CD4-positive, CD25-positive, alpha-beta regulatory T cell (primary cell): ENCODE measurements around the gene PNMA6E. TPM values are rescaled to one million over a fixed set of nuclear protein-coding genes. Genes with fewer than 3 reads are reported as not detected.

Source experiments
- ATAC-seq, 2 donors: fragments of 150-1000 bp; cut with Tn5 transposase; one replicate each; pipeline ENCODE4 v1.10.0; 2021; ENCODE audit warnings: low read depth in 2 of 2, moderate number of reproducible peaks in 2 of 2, moderate library complexity in 1 of 2
- DNase-seq, 3 donors: peaks; one replicate each; pipeline versions ENCODE4 v3.0.0 to v3.0.0-alpha.2; 2012 to 2022; ENCODE audit warnings: mixed read lengths in 1 of 3
- H3K27ac ChIP-seq: one replicate; pipeline ENCODE4 v1.7.0; 2013; ENCODE audit warnings: mild to moderate bottlenecking, low read length; ENCODE audit not compliant: insufficient read depth, poor library complexity, severe bottlenecking
- H3K27me3 ChIP-seq: one replicate; pipeline ENCODE4 v1.7.0; 2013; ENCODE audit warnings: low read length; ENCODE audit not compliant: control insufficient read depth, insufficient read depth
- H3K36me3 ChIP-seq: one replicate; pipeline ENCODE4 v1.7.0; 2013; ENCODE audit warnings: mild to moderate bottlenecking, low read length, moderate library complexity; ENCODE audit not compliant: control insufficient read depth, insufficient read depth
- H3K4me1 ChIP-seq: 2 replicates; pipeline ENCODE4 v1.7.0; 2013; ENCODE audit warnings: mild to moderate bottlenecking, low read length; ENCODE audit not compliant: insufficient read depth, control insufficient read depth, poor library complexity, severe bottlenecking
- H3K4me3 ChIP-seq: one replicate; pipeline ENCODE4 v1.7.0; 2013; ENCODE audit warnings: low read depth, mild to moderate bottlenecking, low read length, moderate library complexity
- H3K9me3 ChIP-seq, 2 experiments: 1 replicate in 1 of 2; 2 replicates in 1 of 2; pipeline ENCODE4 v1.7.0; 2013; ENCODE audit warnings: low read length in 2 of 2, mild to moderate bottlenecking in 1 of 2, moderate library complexity in 1 of 2; ENCODE audit not compliant: control insufficient read depth in 2 of 2
- H3K27ac Mint-ChIP-seq, 3 donors: one replicate each; pipeline ENCODE4 v1.8.0; 2020 to 2022; ENCODE audit warnings: mild to moderate bottlenecking in 3 of 3, mixed read lengths in 3 of 3, moderate library complexity in 2 of 3
- H3K27me3 Mint-ChIP-seq: one replicate; pipeline ENCODE4 v1.8.0; 2022; ENCODE audit warnings: mild to moderate bottlenecking, mixed read lengths
- H3K36me3 Mint-ChIP-seq: one replicate; pipeline ENCODE4 v1.8.0; 2020; ENCODE audit warnings: mixed read lengths
- H3K4me1 Mint-ChIP-seq, 4 donors: one replicate each; pipeline ENCODE4 v1.8.0; 2020 to 2022; ENCODE audit warnings: mixed read lengths in 4 of 4, mild to moderate bottlenecking in 1 of 4
- H3K4me3 Mint-ChIP-seq, 4 donors: one replicate each; pipeline ENCODE4 v1.8.0; 2020 to 2022; ENCODE audit warnings: mild to moderate bottlenecking in 4 of 4, mixed read lengths in 4 of 4, moderate library complexity in 3 of 4
- H3K9me3 Mint-ChIP-seq, 7 donors: one replicate each; pipeline ENCODE4 v1.8.0; 2020 to 2022; ENCODE audit warnings: mixed read lengths in 7 of 7, mild to moderate bottlenecking in 3 of 7, moderate library complexity in 2 of 7
- polyA plus RNA-seq, 4 donors: library from polyadenylated mRNA; unstranded; fragments of 300-500 nt; fragmentation: Illumina TruSeq; gene quantifications; one replicate each; pipeline ENCODE4 v1.2.3, GENCODE V29; 2021
- total RNA-seq: library from RNA; stranded (reverse); gene quantifications from one replicate; pipeline ENCODE4 v1.2.3, GENCODE V29; 2022

Gene PNMA6E
- total and polyA plus RNA-seq, 5 donors from 2014 or later = not detected

DNA sequence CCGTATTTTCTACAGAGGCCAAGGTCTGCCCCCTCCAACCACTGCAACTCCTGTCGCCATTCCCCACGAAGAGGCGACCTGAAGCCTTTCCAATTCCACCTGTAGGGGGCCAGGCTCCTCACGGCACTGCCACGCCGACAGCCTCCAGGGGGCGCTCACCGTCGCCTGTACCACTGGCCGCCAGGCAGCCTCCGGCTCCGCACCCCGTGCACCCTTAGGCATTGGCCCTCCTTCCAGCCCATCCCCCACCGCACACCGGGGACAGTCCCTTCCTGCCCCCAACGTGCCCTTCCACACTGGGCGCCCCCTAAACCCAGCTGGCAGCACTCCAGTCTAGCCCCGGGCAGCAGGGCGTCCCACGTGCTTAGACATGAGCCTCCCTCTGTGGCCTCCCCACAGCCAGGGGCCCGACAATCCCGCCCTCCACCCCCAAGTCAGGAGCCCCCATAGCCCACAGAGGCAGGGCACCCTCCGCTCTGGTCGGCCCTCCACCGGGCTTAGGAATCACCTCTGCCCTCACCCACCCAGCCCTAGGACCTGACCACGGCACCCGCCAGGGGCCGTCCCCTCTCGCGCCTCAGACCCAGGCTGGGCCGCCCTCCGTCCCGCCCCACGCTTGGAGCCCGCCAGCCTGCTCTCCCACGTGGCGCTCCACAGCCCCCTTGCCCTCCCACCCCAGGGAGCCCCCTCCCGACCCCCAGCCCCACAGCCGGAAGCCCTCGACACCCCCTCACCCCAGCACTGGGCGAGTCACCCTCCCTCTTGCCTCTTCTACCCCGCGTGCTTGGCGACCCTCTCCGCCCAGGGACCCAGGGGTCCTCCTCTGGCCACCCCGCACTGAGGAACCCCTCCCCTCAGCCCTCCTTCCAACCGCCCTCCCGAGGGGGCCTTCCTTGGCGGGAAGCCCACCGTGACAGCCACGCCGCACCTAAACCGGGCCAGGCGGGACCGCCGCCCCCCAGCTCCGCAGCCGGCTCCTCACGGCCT lies 711 bp downstream of the PNMA6E start:
- no peak overlapping the region for H3K27ac ChIP-seq
- no peaks in the 10 kb centered on the region for H3K4me1 ChIP-seq
- Mint-ChIP-seq H3K9me3 (peaks cover 0 to 2% (median 0%) of the 10 kb centered on the region in 7 donors), H3K4me3 (no peak overlapping the region), H3K27me3 (peaks cover 5% of the 10 kb centered on the region), H3K4me1 (peaks cover 0 to 6% (median 0%) of the 10 kb centered on the region in 4 donors), H3K27ac (no peak overlapping the region), H3K36me3 (no peaks in the 10 kb centered on the region)
- no peaks in the 10 kb centered on the region for H3K27me3 ChIP-seq
- no peaks in the 10 kb centered on the region for H3K36me3 ChIP-seq
- no peaks in the 10 kb centered on the region for H3K9me3 ChIP-seq
- ATAC-seq (peak; percentile 46 to 60), DNase-seq (peak in 2 of 3 donors; percentile 20 to 55)
- H3K4me3 ChIP-seq = no peak overlapping the region

DNA sequence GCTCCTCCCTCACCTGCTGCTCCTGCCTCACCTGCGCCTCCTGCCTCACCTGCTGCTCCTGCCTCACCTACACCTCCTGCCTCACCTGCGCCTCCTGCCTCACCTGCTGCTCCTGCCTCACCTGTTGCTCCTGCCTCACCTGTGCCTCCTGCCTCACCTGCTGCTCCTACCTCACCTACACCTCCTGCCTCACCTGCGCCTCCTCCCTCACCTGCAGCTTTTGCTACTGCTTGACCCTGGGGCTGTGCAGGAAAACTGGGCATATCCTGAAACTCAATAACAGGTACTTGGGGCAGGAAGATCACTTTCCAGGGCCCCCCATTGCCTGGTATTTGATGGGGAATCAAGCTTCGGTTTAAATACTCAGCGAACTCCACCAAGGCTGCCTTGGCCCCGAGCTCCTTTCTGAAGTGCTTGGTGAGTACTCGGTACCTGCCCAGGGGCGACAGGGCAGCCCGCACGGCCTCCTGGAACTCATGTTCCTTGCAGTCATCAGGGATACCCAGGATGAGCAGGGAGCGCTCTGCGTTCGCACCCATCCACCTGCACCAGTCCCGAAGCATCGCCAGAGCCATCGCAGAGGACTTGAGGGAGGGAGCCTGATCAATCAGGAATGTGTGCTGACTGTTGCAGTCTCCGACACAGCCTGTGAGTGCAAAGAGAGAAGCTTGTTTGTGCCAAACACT lies 2.7 kb downstream of the PNMA6E start:
- no peak for ATAC-seq

DNA sequence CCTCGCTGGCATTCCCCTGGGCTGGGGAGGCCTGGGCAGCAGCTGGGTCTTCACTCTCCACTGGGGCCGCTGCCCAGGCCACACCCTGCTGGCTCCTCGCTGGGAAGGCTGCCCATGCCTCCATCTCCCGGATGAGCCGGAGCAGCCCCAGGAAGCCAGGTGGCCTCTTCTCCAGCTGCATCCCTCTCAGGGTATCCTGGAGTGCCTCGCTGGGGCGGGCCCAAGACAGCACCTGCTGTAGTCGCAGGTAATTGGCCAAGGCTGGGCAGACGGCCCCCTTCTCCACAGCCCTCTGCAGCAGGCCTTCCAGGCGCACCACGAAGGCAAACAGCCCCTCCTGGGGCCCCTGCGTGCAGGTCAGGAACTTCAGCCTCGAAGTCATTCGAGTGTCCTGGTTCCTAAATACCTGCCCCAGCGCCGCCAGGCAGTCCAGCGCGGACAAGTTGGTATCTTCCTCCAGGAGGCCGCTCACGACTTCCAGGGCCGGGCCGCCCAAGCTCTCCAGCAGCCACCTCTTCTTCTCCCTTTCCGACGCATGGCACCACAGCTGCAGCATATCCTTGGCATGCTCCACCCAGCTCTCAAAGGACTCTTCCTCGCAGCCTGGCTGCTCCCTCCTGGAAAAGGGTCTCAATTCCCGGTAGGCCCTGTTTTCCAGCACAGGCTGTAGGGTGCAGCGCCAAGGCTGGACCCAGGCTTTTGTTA lies 3.7 kb downstream of the PNMA6E start:
- H3K36me3 Mint-ChIP-seq = no peaks in the 10 kb centered on the region
- peaks cover 5% of the 10 kb centered on the region for H3K27me3 Mint-ChIP-seq
- H3K9me3 Mint-ChIP-seq = peaks cover 0 to 2% (median 0%) of the 10 kb centered on the region in 7 donors
- H3K4me1 Mint-ChIP-seq = peaks cover 0 to 7% (median 0%) of the 10 kb centered on the region in 4 donors
- H3K36me3 ChIP-seq = no peaks in the 10 kb centered on the region
- H3K4me1 ChIP-seq = no peaks in the 10 kb centered on the region
- H3K4me3 Mint-ChIP-seq = no peak overlapping the region
- no peaks in the 10 kb centered on the region for H3K9me3 ChIP-seq
- no peaks in the 10 kb centered on the region for H3K27me3 ChIP-seq
- ATAC-seq (no peak), DNase-seq (no peak)
- H3K27ac ChIP-seq = no peak overlapping the region
- no peak overlapping the region for H3K4me3 ChIP-seq
- no peak overlapping the region for H3K27ac Mint-ChIP-seq

More for the DNA sequence above, 2.7 kb downstream of the PNMA6E start:
- Mint-ChIP-seq H3K9me3 (peaks cover 0 to 2% (median 0%) of the 10 kb centered on the region in 7 donors), H3K36me3 (no peaks in the 10 kb centered on the region), H3K4me1 (peaks cover 0 to 7% (median 0%) of the 10 kb centered on the region in 4 donors), H3K27me3 (peaks cover 5% of the 10 kb centered on the region), H3K27ac (no peak overlapping the region), H3K4me3 (no peak overlapping the region)
- no peak for DNase-seq
- no peaks in the 10 kb centered on the region for H3K9me3 ChIP-seq
- no peaks in the 10 kb centered on the region for H3K27me3 ChIP-seq
- H3K36me3 ChIP-seq = no peaks in the 10 kb centered on the region
- H3K4me3 ChIP-seq = no peak overlapping the region
- H3K27ac ChIP-seq = no peak overlapping the region
- H3K4me1 ChIP-seq = no peaks in the 10 kb centered on the region

DNA sequence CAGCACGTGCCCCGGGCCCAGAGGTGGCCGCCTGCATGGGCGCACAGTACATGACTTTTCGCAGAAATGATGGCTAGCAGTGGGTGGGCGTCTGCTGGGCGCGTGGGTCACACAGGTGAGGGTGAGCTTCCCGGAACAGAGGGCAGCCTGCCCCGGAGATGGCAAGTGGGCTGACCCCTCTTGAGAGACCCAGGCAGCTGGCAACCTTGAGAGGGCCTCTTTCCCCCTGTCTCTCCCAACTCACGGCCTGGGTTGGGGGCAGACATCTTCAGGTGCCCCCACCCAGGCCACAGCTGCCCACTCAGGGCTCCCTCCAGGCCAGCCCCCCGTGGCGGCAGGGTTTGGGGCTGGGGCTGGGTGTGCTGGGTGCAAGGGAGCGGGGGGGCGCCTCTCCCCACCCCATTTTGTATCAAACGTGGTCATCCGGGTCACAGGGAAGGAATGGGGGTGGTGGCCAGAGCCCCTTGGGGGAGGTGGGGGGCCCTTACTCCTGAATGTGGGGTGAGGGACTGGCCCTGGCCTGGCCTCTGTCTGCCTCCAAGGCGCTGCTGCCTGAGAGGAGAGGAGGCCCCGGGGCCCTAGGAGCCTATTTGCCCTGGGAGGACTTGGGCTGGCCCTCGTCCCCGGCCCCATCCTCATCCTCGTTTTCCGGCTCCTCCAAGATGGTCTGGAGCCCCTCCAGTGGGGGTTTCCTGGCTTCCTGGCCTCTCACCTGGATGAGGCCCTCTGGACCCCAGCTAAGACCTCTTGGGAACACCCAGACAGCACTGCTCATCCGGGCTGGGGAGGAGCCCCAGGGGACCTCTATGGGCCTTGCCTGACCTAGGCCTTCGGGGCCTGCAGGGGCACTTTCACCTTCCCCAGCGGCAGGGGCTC lies 4.6 kb downstream of the PNMA6E start:
- Histone ChIP-seq H3K27me3 (no peaks in the 10 kb centered on the region), H3K4me1 (no peaks in the 10 kb centered on the region), H3K4me3 (no peak overlapping the region), H3K9me3 (no peaks in the 10 kb centered on the region), H3K27ac (no peak overlapping the region), H3K36me3 (no peaks in the 10 kb centered on the region)
- DNase-seq (no peak), ATAC-seq (no peak)
- Mint-ChIP-seq H3K4me3 (no peak overlapping the region), H3K9me3 (peaks cover 0 to 2% (median 0%) of the 10 kb centered on the region in 7 donors), H3K27me3 (no peaks in the 10 kb centered on the region), H3K36me3 (no peaks in the 10 kb centered on the region), H3K4me1 (peaks cover 0 to 7% (median 0%) of the 10 kb centered on the region in 4 donors), H3K27ac (no peak overlapping the region)

DNA sequence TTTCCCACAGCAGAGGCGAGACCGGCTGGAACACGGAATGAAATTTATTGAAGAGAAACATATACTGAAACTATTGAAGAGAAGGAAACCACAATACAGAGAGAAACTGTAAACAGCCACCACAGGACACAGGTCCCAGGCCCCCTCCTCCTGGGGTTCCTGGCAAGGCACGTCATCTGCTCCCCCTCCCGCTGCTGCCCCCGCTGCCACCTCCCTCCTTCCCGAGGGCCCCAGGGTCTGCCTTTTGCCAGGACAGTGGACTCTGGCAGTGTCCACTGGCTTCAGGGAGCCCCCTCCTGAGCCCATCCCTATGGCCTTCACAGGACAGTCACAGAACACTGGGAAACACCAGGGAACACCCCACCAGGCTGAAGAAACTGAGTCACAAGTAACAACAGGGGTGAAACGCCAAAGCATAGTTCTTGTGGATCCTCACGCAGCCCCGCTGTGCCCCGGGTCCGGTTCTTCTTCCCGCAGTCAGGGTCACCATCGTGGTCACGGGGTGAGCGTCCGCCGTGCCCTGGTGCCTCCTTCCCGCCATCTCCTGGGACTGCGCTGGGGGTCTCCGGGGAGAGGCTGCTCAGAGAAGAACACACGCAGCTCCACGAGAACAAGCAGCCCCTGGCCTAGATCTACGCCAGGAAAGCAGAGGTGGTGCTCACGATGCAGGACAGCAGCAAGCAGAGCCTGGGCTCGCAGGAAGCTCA lies 5.4 kb downstream of the PNMA6E start:
- Mint-ChIP-seq H3K4me3 (no peak overlapping the region), H3K4me1 (peaks cover 0 to 7% (median 0%) of the 10 kb centered on the region in 4 donors), H3K27me3 (no peaks in the 10 kb centered on the region), H3K36me3 (no peaks in the 10 kb centered on the region), H3K27ac (no peak overlapping the region), H3K9me3 (peaks cover 0 to 1% (median 0%) of the 10 kb centered on the region in 7 donors)
- Histone ChIP-seq H3K27ac (no peak overlapping the region), H3K9me3 (no peaks in the 10 kb centered on the region), H3K36me3 (no peaks in the 10 kb centered on the region), H3K4me1 (no peaks in the 10 kb centered on the region), H3K4me3 (no peak overlapping the region), H3K27me3 (no peaks in the 10 kb centered on the region)
- DNase-seq = no peak
- ATAC-seq = no peak

DNA sequence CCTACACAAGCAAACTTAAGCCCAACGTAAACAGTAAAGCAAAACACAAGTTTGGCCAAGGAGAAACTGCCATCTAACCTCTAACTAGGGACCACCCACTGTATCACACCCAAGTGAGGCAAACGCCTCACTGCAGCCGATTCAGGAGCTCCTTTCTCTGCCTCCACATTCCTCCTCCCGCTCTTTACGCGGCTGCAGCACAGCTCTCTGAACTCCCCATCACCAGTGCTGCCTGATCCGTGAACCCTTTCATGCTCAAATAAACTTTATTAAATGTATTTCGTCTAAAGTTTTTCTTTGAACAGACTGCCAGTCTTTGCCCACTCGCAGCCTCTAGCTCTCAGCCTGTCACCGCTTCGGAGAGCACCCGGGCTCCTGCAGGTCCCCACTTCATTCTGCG lies 6.5 kb downstream of the PNMA6E start:
- Mint-ChIP-seq H3K36me3 (no peaks in the 10 kb centered on the region), H3K27me3 (no peaks in the 10 kb centered on the region), H3K4me1 (peaks cover 0 to 5% (median 0%) of the 10 kb centered on the region in 4 donors), H3K4me3 (no peak overlapping the region), H3K27ac (peak overlapping the region in 1 of 3 donors; percentile 43), H3K9me3 (peaks cover 0 to 1% (median 0%) of the 10 kb centered on the region in 7 donors)
- no peaks in the 10 kb centered on the region for H3K9me3 ChIP-seq
- H3K27ac ChIP-seq = no peak overlapping the region
- DNase-seq (no peak), ATAC-seq (no peak)
- no peaks in the 10 kb centered on the region for H3K36me3 ChIP-seq
- no peaks in the 10 kb centered on the region for H3K4me1 ChIP-seq
- H3K4me3 ChIP-seq = no peak overlapping the region
- H3K27me3 ChIP-seq = no peaks in the 10 kb centered on the region
